GM12878 (cell line): ENCODE data around the gene MAST1. TPM values are rescaled to one million over a fixed set of nuclear protein-coding genes. Genes with fewer than 3 reads are reported as not detected.
"Not testable (repeated sequence)": the region's sequence is repeated elsewhere in the genome, so short reads cannot be mapped to it uniquely, and the experiment has no call there.

Source experiments
- ATAC-seq: fragments of 200-7000 bp; cut with Tn5 transposase; 3 replicates; pipeline ENCODE4 v1.9.1; 2020; ENCODE audit warnings: mild to moderate bottlenecking, moderate library complexity
- BruUV-seq: library from RNA; stranded (reverse); fragments of 400-500 nt; replicated peaks from 2 replicates; lab custom pipeline; 2021; lab: Mats Ljungman, UMichigan
- CTCF ChIA-PET: fragments of 300-600 bp; sonication (Branson Sonifier 250); formaldehyde crosslinking; extraction: SDS; loops from one replicate; lab custom pipeline; 2021; ENCODE audit warnings: inconsistent platforms; lab: Yijun Ruan, JAX
- POLR2A ChIA-PET: fragments of 350-600 bp; formaldehyde crosslinking; extraction: SDS; loops from one replicate; lab custom pipeline; 2021; ENCODE audit warnings: inconsistent platforms; lab: Charles Lee
- RAD21 ChIA-PET: fragments of 300-600 bp; sonication (Branson Sonifier 250); formaldehyde crosslinking; loops from one replicate; lab custom pipeline; 2023; ENCODE audit warnings: antibody characterized with exemption; ENCODE audit not compliant: unreplicated experiment; lab: Charles Lee
- SMC1A ChIA-PET: fragments of 300-600 bp; sonication (Branson Sonifier 250); formaldehyde crosslinking; loops from one replicate; lab custom pipeline; 2023; ENCODE audit not compliant: unreplicated experiment, uncharacterized antibody; lab: Charles Lee
- DNase-seq: peaks from one replicate; pipeline ENCODE4 v3.0.0-alpha.2; 2011; ENCODE audit warnings: low read depth, low spot score
- FAIRE-seq: peaks from 3 replicates; lab custom pipeline; 2011; peaks lifted over from hg19 to GRCh38; lab: Jason Lieb, UNC
- H2AFZ ChIP-seq: 2 replicates; pipeline ENCODE4 v1.6.0; 2011; ENCODE audit warnings: low read depth, low read length, control low read depth; ENCODE audit not compliant: control insufficient read depth
- H3K27ac ChIP-seq: 2 replicates; pipeline ENCODE4 v1.5.1; 2011; ENCODE audit warnings: control low read depth; ENCODE audit not compliant: control insufficient read depth, insufficient read depth
- H3K27me3 ChIP-seq, 2 experiments: replicated peaks in 1 of 2; 2 replicates each; pipeline versions ENCODE4 v1.6.0 to v1.6.1; 2011; ENCODE audit warnings: low read length in 1 of 2; ENCODE audit not compliant: control insufficient read depth in 2 of 2, insufficient read depth in 2 of 2
- H3K36me3 ChIP-seq, 2 experiments: 2 replicates each; pipeline ENCODE4 v1.5.1; 2011; ENCODE audit warnings: low read length in 1 of 2; ENCODE audit not compliant: control insufficient read depth in 2 of 2, insufficient read depth in 2 of 2
- H3K4me1 ChIP-seq: 2 replicates; pipeline ENCODE4 v1.6.1; 2011; ENCODE audit warnings: mild to moderate bottlenecking, low read length, moderate library complexity, mixed read lengths; ENCODE audit not compliant: control insufficient read depth, insufficient read depth
- H3K4me2 ChIP-seq: 2 replicates; pipeline ENCODE4 v1.6.0; 2011; ENCODE audit warnings: control low read depth; ENCODE audit not compliant: control insufficient read depth, insufficient read depth
- H3K4me3 ChIP-seq: fragments of 200-600 bp; sonication (generic); 2 replicates; pipeline ENCODE4 v1.5.1; 2016
- H3K79me2 ChIP-seq: 2 replicates; pipeline ENCODE4 v1.6.0; 2011; ENCODE audit warnings: low read length; ENCODE audit not compliant: control insufficient read depth, insufficient read depth
- H3K9ac ChIP-seq: 2 replicates; pipeline ENCODE4 v1.8.0; 2011; ENCODE audit warnings: low read length, control low read depth, mixed read lengths; ENCODE audit not compliant: control insufficient read depth, insufficient read depth
- H3K9me3 ChIP-seq: replicated peaks from 3 replicates; pipeline ENCODE4 v1.5.1; 2011; ENCODE audit warnings: mild to moderate bottlenecking, low read length; ENCODE audit not compliant: control insufficient read depth, insufficient read depth
- H4K20me1 ChIP-seq: 2 replicates; pipeline ENCODE4 v1.6.0; 2011; ENCODE audit not compliant: control insufficient read depth, insufficient read depth
- ATF2 ChIP-seq: IDR thresholded peaks from 2 replicates; pipeline ENCODE4 v1.6.1; 2012; ENCODE audit warnings: low read length, inconsistent platforms
- KDM1A ChIP-seq: fragments of 200-600 bp; sonication (generic); IDR thresholded peaks from 2 replicates; pipeline ENCODE4 v1.6.1; 2016; ENCODE audit warnings: borderline replicate concordance
- NFYA ChIP-seq: IDR thresholded peaks from 2 replicates; pipeline ENCODE4 v1.6.1; 2011; ENCODE audit warnings: low read depth, mild to moderate bottlenecking, low read length, improper control_type of control experiment, borderline replicate concordance
- NR2C2 ChIP-seq: IDR thresholded peaks from 2 replicates; pipeline ENCODE4 v1.6.1; 2011; ENCODE audit warnings: borderline replicate concordance, low read depth; ENCODE audit not compliant: control insufficient read depth, insufficient read length
- SIX5 ChIP-seq: IDR thresholded peaks from 2 replicates; pipeline ENCODE4 v1.6.1; 2011; ENCODE audit warnings: mild to moderate bottlenecking, low read depth, low read length, moderate library complexity; ENCODE audit not compliant: severe bottlenecking
- SREBF1 ChIP-seq: IDR thresholded peaks from 2 replicates; pipeline ENCODE4 v1.6.1; 2012; ENCODE audit warnings: mild to moderate bottlenecking, low read length
- WRNIP1 ChIP-seq: IDR thresholded peaks from 2 replicates; pipeline ENCODE4 v1.6.1; 2011; ENCODE audit warnings: low read depth, low read length, improper control_type of control experiment, borderline replicate concordance
- WGBS: methylation state at CpG from one replicate; pipeline ENCODE4 v1.1.6; 2016; ENCODE audit warnings: low lambda C conversion rate; ENCODE audit not compliant: insufficient replicate concordance, insufficient coverage; ENCODE audit errors: missing lambda C conversion rate; 5-methylcytosine and 5-hydroxymethylcytosine counted together
- in situ Hi-C: fragments of 300-500 bp; cut with MboI; formaldehyde crosslinking; loops from 9 replicates; pipeline ENCODE4 v1.14.3; 2018; ENCODE audit warnings: mixed read lengths
- intact Hi-C: fragments of 100-400 bp; cut with micrococcal nuclease; formaldehyde crosslinking; loops from one replicate; pipeline ENCODE4 v1.14.2; 2022; ENCODE audit not compliant: unreplicated experiment
- polyA plus RNA-seq, 11 experiments: library from polyadenylated mRNA; depleted of rRNA in 4 of 11; unstranded in 6 of 11; stranded (reverse) in 5 of 11; fragments of >200 nt; fragmentation: Nextera tagmentation in 4 of 11; fragmentation: Illumina TruSeq in 1 of 11; extraction: Ambion mirVana in 4 of 11; extraction: Trizol in 1 of 11; gene quantifications; 1 replicate in 1 of 11; 2 replicates in 10 of 11; pipeline versions ENCODE4 v1.2.1 to v1.2.3, GENCODE V29; 2011 to 2016; ENCODE audit warnings: inconsistent platforms in 2 of 11, missing spikeins in 2 of 11, low read depth in 1 of 11
- total RNA-seq, 4 experiments: library from RNA; depleted of rRNA in 3 of 4; stranded (reverse); fragments of >200 nt in 3 of 4; fragmentation: Illumina TruSeq in 1 of 4; extraction: Trizol in 1 of 4; gene quantifications; 2 replicates each; pipeline versions ENCODE4 v1.2.1 to v1.2.3, GENCODE V29; 2013 to 2021
- TF ChIP-seq, protein P1 (sequence below): IDR thresholded peaks from 2 replicates; pipeline ENCODE4 v1.6.1; 2012; ENCODE audit warnings: improper control_type of control experiment, low read depth, low read length; ENCODE audit not compliant: insufficient replicate concordance

MAST1 gene
- total and polyA plus RNA-seq, 10 of the 15 experiments (the other 5 are each of a cell fraction or from before 2014, with no cell fraction given), result 0.08 to 0.79 (median 0.44) TPM; not detected in 1

GRCh38 chr19:12815088-12815487 lies 23.2 kb upstream of the MAST1 start:
- TF ChIP-seq WRNIP1, result no peak
- TF ChIP-seq SREBF1, result no peak
- no peak for TF ChIP-seq ATF2
- TF ChIP-seq, protein P1, sequence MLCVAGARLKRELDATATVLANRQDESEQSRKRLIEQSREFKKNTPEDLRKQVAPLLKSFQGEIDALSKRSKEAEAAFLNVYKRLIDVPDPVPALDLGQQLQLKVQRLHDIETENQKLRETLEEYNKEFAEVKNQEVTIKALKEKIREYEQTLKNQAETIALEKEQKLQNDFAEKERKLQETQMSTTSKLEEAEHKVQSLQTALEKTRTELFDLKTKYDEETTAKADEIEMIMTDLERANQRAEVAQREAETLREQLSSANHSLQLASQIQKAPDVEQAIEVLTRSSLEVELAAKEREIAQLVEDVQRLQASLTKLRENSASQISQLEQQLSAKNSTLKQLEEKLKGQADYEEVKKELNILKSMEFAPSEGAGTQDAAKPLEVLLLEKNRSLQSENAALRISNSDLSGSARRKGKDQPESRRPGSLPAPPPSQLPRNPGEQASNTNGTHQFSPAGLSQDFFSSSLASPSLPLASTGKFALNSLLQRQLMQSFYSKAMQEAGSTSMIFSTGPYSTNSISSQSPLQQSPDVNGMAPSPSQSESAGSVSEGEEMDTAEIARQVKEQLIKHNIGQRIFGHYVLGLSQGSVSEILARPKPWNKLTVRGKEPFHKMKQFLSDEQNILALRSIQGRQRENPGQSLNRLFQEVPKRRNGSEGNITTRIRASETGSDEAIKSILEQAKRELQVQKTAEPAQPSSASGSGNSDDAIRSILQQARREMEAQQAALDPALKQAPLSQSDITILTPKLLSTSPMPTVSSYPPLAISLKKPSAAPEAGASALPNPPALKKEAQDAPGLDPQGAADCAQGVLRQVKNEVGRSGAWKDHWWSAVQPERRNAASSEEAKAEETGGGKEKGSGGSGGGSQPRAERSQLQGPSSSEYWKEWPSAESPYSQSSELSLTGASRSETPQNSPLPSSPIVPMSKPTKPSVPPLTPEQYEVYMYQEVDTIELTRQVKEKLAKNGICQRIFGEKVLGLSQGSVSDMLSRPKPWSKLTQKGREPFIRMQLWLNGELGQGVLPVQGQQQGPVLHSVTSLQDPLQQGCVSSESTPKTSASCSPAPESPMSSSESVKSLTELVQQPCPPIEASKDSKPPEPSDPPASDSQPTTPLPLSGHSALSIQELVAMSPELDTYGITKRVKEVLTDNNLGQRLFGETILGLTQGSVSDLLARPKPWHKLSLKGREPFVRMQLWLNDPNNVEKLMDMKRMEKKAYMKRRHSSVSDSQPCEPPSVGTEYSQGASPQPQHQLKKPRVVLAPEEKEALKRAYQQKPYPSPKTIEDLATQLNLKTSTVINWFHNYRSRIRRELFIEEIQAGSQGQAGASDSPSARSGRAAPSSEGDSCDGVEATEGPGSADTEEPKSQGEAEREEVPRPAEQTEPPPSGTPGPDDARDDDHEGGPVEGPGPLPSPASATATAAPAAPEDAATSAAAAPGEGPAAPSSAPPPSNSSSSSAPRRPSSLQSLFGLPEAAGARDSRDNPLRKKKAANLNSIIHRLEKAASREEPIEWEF, result no peak
- TF ChIP-seq SIX5, result no peak
- TF ChIP-seq KDM1A, result no peak
- no peak for TF ChIP-seq NFYA
- no peak for TF ChIP-seq NR2C2
- no peak overlapping the region for H3K9ac ChIP-seq
- H2AFZ ChIP-seq, result no peak overlapping the region
- no peak overlapping the region for H3K4me3 ChIP-seq
- H3K9me3 ChIP-seq, result no peaks in the 10 kb centered on the region
- no peak for ATAC-seq
- no peak for FAIRE-seq
- BruUV-seq, result no TSS peak
- WGBS, result 98% methylated on average over 7 of the region's 7 CpGs
- H3K27me3 ChIP-seq, result no peaks in the 10 kb centered on the region
- intact Hi-C loops, result no loop called here
- ChIA-PET POLR2A (interaction anchor here (0.7 kb wide), 1 partner anchor 1432 kb away, joined by 4 read pairs; no protein-coding TSS in a partner anchor), CTCF (interaction anchor here (0.6 to 2.8 kb wide), 5 partner anchors 15 to 38 kb away, joined by 3 to 10 read pairs (median 3); no protein-coding TSS in a partner anchor), SMC1A (interaction anchor here (0.7 to 1.4 kb wide), 4 partner anchors 10 to 915 kb away, joined by 3 read pairs; no protein-coding TSS in a partner anchor), RAD21 (no interaction called here)
- DNase-seq, result no peak
- H3K27ac ChIP-seq, result no peak overlapping the region
- H3K4me1 ChIP-seq, result no peaks in the 10 kb centered on the region
- no peaks in the 10 kb centered on the region for H4K20me1 ChIP-seq
- no peaks in the 10 kb centered on the region for H3K79me2 ChIP-seq
- no peaks in the 10 kb centered on the region; a peak in 1 of 4 replicates for H3K36me3 ChIP-seq
- in situ Hi-C loops, result no loop called here
- no peak overlapping the region for H3K4me2 ChIP-seq

- WGBS, result 70% methylated on average over 6 of the region's 6 CpGs
- H3K9ac ChIP-seq, intact Hi-C loops, DNase-seq, H3K36me3 ChIP-seq, H3K4me3 ChIP-seq, SMC1A ChIA-PET, H3K9me3 ChIP-seq, POLR2A ChIA-PET, H3K27me3 ChIP-seq, FAIRE-seq, in situ Hi-C loops, H2AFZ ChIP-seq, RAD21 ChIA-PET, H3K4me1 ChIP-seq, ATAC-seq, H4K20me1 ChIP-seq, H3K79me2 ChIP-seq, H3K4me2 ChIP-seq, H3K27ac ChIP-seq, BruUV-seq: not testable (repeated sequence)
- CTCF ChIA-PET, result interaction anchor here (0.6 to 2.8 kb wide), 3 partner anchors 30 to 147 kb away, joined by 3 to 10 read pairs (median 4); no protein-coding TSS in a partner anchor
These were observed 21.1 kb upstream of the MAST1 start for GRCh38 chr19:12817188-12817587.
